Right lung (tissue), 5 donors: ENCODE data around the gene ITPK1. TPM values are rescaled to one million over a fixed set of nuclear protein-coding genes. Genes with fewer than 3 reads are reported as not detected.

Experiments used
- DNase-seq, 2 donors: peaks; one replicate each; pipeline ENCODE4 v3.0.0-alpha.2; 2013
- polyA plus RNA-seq, 5 donors: library from polyadenylated mRNA; unstranded; fragments of 120-200 nt; gene quantifications; one replicate each; pipeline versions ENCODE4 v1.2.1 to v1.2.3, GENCODE V29; 2013; ENCODE audit warnings: inconsistent platforms in 1 of 5, low replicate concordance in 1 of 5; ENCODE audit not compliant: insufficient read length in 5 of 5, insufficient read depth in 1 of 5

The ITPK1 gene
- polyA plus RNA-seq, 5 donors: 17.4 to 26.1 (median 19.9) TPM

GRCh38 chr14:93011650-93012325, 103.9 kb downstream of the ITPK1 start:
- DNase-seq: no peak

- no peak for DNase-seq
Observed at GRCh38 chr14:93011141-93011529, 104.6 kb downstream of the ITPK1 start.

DNA sequence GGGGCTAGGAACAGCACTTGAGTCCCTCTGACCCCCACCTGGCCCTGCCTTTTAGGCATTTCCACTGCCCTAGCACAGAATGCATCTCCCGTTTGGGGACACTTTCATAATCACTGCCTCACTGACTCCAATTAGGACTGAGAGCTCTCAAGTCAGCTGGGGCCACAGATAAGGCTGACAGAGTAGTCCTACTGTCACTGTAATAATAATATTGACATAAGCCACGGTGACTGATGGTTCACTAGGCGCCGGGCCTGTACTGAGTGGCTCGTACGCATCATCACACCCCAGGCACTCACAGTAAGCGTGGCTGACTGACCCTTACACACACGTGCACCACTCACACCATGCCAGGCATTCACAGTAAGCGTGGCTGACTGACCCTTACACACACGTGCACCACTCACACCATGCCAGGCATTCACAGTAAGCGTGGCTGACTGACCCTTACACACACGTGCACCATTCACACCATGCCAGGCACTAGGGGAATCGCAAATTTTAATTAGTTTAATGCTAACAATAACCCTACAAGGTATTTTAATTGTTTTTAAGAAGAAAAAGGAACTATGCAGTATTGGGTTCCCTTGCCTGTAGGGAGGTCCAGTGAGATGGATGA, 105.1 kb downstream of the ITPK1 start:
- DNase-seq: no peak

DNA sequence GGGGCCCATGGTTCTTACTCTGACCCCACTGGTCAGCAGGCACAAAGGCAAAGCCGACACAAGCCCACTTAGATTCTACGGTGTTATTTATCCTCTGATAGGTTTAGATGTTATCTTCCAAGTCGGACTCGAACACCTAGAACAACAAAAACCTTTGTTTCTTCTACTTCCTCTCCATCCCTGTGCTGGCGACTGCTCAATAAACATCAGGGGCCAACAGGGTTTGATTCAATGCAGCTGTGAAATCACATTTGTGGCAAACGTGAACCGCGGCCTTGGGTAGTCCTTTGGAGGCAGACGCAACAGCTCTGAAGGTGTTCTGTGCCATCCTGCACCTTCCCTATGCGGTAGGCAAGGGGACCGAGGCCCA, 105.6 kb downstream of the ITPK1 start:
- DNase-seq: no peak

- DNase-seq: no peak
Observed at GRCh38 chr14:93009471-93010129, 106.1 kb downstream of the ITPK1 start.

DNA sequence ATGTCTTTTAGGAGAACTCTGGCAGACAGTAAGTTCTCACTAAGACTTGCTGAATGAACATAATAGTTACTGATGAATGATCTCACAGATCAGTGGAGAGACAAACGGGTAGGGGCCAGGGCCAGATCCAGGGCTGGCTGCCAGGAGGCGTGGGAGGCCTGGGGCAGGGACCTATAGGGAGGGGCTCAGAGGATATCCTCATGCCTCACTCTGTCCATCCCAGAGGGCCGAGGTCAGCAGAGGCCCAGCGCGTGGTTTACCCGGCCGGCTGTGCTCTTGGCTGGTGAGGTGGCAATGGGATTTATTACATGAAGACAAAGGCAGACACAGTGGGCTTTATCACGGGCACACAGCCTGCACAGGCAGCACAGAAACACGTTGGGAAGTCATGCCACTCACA, 107.3 kb downstream of the ITPK1 start:
- no peak for DNase-seq

DNA sequence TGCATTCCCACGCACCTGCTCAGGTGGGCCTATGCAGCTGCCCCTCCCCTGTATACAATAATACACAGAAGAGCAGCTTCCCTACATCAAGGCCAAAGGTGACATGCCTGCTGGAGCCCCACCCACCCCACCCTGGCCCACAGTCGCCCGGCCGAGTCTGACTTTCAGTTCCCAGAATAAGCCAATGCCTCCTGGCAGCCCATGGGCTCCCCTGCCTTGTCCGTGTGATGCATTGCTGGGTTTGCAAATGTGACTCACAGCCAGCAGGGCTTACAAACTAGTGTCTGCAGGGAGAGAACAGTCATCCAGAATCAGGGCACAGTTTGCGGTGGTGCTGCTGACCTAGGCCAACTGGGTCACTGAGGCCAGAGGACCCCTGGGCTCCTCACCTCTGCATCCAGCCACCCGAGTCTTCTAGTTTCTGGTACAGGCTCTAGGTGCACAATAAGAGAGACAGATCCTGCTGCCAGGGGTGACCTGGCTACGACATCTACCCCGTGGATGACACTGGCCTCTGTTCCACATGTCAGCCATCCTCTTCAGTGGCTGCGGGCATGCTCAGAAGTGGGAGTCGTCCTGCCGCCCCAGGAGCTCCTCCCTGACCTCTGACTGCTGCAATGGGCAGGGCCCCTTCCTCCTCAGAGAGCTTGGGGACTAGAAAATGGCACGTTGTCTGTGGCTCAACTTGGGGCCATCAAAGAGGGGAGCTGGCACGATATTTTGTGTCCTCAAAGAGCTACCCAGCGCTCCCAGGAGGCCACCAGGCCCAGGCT, 108.3 kb downstream of the ITPK1 start:
- DNase-seq: no peak

GRCh38 chr14:93006567-93007051, 109.1 kb downstream of the ITPK1 start:
- DNase-seq: no peak

DNA sequence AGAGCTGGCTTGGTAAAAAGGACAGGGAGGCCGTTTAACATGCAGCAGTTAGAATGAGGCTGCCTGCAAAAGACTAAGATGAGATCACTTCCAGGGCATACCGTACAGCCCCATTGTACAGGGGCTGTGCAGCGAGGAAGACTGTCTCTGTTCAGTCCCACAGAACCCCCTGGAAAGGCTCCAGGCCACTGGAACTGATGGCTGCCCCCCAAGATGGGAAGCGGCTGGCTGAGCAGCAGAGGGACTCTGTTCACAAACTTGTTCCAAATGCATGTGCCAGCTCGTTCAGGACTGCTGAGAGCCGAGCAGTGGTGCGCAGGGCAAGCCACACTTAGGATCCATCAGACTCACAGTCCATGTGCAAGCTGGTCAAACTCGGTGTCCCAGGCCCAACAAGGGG, 109.9 kb downstream of the ITPK1 start:
- no peak for DNase-seq

DNA sequence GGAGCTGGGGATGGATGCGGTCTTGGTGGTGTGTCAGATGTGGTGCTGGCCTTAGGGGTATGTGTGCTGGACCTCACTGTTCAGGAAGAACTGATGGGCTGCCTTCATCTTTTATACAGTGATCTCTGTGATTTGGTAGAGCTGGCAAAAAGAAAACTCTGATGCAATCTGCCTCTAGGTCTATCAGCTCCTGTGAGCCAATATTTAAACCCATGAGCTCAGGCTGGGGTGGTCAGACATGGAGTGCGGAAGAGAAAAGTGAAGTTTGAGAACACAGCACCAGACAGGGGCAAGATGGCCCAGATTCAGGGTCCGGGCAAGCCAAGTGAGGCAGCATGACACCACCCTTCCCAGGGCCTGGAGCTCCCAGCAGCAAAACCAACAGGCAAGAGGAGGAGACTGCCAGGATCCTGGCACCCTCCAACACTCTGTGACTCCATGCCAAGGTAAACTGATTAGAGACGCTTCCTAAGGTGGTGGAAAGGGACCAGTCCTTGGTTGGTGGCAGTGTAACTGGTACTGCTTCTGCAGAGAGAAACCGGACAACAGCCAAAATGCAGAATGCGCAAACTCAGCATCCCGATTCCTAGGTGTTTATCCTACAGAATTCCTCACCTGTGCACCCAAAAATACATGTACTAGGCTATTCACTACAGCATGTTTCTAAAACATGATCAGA, 110.5 kb downstream of the ITPK1 start:
- DNase-seq: no peak

DNA sequence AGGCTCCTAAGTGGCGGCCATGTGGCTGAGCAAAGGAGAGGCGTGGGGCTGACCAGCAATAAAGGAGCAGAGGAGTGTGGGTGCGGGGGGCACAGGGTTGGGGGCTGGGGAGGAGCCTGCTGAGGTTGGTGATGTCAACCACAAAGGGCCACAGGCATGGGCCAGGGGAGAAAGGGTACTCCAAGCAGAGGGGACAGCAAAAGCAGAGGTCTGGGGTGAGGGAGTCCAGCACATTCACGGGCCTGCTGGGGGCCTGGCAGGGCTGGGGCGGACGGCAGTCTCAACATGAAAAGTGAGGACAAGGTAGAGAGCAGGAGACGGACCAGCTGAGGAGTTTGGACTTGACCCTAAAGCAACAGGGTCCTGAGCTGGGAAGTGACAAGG, 111.0 kb downstream of the ITPK1 start:
- DNase-seq: no peak

DNA sequence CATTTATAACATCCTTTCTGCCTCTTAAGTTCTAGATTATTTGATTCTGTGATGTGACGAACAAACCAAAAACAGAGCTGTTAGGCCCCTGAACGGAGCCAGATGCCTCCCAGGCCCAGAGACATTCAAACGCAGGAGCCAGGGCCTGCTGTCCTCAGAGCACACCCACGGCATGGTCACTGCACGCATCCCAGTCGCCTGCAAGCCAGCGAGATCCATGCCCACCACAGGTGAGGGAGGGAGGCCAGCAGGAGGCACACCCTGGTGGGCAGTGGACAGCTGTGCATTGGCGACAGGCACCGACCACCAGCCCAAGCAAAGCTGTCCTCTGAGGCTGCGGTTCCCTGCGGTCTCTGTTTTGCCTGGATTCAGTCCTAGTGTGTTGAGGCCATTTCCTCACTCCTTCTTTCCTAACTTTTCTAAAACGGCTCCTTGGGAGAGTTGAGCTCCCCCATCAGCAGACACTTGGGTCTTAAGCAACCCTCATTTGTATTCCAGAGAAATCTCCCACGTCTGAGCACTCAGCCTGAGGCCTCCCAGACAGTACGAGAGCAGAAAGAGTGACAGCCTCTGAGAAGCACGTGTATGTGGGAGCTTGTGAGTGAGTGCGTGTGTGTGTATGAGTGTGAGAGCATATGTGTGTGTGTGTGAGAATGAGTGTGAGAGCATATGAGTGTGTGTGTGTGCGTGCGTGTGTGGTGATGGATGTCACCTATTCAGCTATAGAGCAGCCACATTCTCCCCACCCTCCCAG, 111.6 kb downstream of the ITPK1 start:
- DNase-seq: no peak

GRCh38 chr14:93002851-93003298, 112.8 kb downstream of the ITPK1 start:
- no peak for DNase-seq

DNA sequence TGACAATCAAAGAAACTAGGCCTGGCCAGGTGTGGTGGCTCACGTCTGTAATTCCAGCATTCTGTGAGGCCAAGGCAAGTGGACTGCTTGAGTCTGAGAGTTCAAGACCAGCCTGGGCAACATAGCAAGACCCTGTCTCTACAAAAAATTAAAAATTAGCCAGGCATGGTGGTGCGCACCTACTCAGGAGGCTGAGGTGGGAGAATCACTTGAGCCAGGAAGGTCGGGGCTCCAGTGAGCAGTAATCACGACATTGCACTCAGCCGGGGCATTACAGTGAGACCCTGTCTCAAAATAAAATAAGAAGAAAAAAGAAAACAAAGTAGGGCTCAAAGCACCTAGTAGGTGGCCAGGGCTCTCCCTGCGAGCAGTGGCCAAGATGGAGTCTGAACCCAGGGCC, 113.7 kb downstream of the ITPK1 start:
- no peak for DNase-seq

DNA sequence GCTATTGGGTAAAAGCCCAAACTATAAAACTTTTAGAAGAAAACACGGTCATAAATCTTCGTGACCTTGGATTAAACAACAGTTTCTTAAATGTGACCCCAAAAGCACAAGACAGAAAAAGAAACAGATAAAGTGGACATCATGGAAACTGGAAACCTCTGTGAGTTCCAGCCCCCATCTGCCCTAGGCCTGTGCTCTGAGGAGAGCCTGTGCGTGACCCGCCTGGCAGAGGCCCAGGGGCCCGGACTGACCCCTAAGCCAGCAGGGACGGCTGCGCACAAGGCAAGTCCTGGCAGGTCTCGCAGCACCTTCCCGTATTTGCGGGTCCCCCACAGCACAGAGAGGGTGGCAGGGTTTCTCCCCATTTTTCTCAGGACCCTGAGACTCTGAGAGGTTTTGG, 116.8 kb downstream of the ITPK1 start:
- no peak for DNase-seq

GRCh38 chr14:92997343-92998061, 118.2 kb downstream of the ITPK1 start:
- no peak for DNase-seq

GRCh38 chr14:92995620-92996019, 120.1 kb downstream of the ITPK1 start:
- DNase-seq: no peak

- no peak for DNase-seq
Observed at GRCh38 chr14:92994942-92995341, 120.8 kb downstream of the ITPK1 start.

- DNase-seq: no peak
Observed at GRCh38 chr14:92994131-92994676, 121.5 kb downstream of the ITPK1 start.

DNA sequence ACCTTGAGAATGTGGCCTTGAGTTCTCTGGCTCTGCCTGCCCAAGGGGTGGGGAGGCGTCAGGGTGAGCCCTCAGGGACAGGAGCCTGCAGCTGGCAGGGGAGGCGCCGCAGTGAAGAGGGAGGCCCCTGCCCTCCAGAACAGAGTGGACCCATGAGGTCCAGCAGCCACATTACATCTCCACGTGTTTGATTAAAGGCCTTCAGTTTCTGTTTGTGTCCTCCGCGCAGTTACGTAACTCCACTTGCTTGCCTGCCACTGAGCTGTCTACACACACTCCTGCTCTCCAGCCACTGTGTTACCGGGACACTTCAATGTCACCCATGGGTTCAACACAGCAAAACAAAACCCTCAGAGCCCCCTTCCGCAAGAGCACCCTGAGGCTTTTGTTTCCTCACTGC, 122.4 kb downstream of the ITPK1 start:
- no peak for DNase-seq
